ENCODE measurements around the gene LEMD2.

- TF ChIP-seq EZH2 (IDR thresholded peaks at IDR 0.05) (no peak), POLR2AphosphoS5 (IDR thresholded peaks at IDR 0.05; ENCODE audit: borderline replicate concordance, low read depth, low read length) (no peak), FOXP2 (optimal IDR thresholded peaks at IDR 0.05; ENCODE audit: control extremely low read depth, extremely low read length, insufficient read depth) (peak; percentile 22)
These were observed 44.7 kb downstream of the LEMD2 start for GRCh38 chr6:33744001-33744848.

Measured in SK-N-MC (cell line).